GM12801 (cell line): ENCODE results near the gene ADD2.

ENCODE experiments used
- CTCF ChIP-seq: IDR thresholded peaks from one replicate; pipeline ENCODE4 v1.5.1; 2011; ENCODE audit warnings: control low read depth; ENCODE audit not compliant: insufficient read length; ENCODE audit errors: extremely low read depth

The ADD2 gene

GRCh38 chr2:70767699-70768589, at the start of gene ADD2:
TSS of gene ADD2 (minus strand) at chr2:70768200. CDS start at chr2:70706408, 61,792 bp downstream.
- no peak for TF ChIP-seq CTCF

GRCh38 chr2:70817284-70817954, 49.4 kb upstream of the ADD2 start:
- TF ChIP-seq CTCF, result no peak

GRCh38 chr2:70816726-70817125, 48.7 kb upstream of the ADD2 start:
- TF ChIP-seq CTCF, result no peak

GRCh38 chr2:70808983-70809958, 41.3 kb upstream of the ADD2 start:
- TF ChIP-seq CTCF, result no peak

GRCh38 chr2:70807828-70808118, 39.8 kb upstream of the ADD2 start:
- no peak for TF ChIP-seq CTCF

- no peak for TF ChIP-seq CTCF
Observed at GRCh38 chr2:70807102-70807827, 39.3 kb upstream of the ADD2 start.

- TF ChIP-seq CTCF, result no peak
Observed at GRCh38 chr2:70806620-70807019, 38.6 kb upstream of the ADD2 start.
